Activated CD4-positive, CD25-positive, alpha-beta regulatory T cell treated with anti-CD3 and anti-CD28 coated beads, Interleukin-2, amount 50 U/mL, for 16 hours (primary cell): ENCODE measurements around the gene TPPP.
"Not testable (repeated sequence)": the region's sequence is repeated elsewhere in the genome, so short reads cannot be mapped to it uniquely, and the experiment has no call there.

Source experiments
- DNase-seq: peaks from one replicate; pipeline ENCODE4 v3.0.0-alpha.2; 2020; ENCODE audit warnings: low read depth, low spot score

The TPPP gene

GRCh38 chr5:645421-645820 lies 47.7 kb downstream of the TPPP start:
- no peak for DNase-seq

DNA sequence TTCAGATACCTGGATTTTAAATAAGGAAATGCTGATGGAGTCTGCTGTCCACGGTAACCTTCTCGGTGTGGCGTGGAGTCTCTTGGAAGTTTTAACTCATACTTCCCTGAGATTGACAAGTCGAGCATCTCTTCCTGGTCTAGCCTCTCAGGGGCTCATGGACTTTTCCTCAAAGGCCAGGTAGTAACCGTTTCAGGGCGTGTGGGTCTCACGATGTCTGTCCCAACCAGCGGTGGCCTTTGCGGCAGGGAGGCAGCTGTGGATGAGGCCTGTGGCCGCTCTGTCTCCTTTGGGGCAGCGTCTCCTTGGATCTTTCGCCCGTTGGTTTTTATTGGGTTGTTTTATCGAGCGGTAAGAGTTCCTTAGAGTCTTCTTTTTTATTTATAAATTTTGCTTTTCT lies 48.2 kb downstream of the TPPP start:
- DNase-seq = no peak

DNA sequence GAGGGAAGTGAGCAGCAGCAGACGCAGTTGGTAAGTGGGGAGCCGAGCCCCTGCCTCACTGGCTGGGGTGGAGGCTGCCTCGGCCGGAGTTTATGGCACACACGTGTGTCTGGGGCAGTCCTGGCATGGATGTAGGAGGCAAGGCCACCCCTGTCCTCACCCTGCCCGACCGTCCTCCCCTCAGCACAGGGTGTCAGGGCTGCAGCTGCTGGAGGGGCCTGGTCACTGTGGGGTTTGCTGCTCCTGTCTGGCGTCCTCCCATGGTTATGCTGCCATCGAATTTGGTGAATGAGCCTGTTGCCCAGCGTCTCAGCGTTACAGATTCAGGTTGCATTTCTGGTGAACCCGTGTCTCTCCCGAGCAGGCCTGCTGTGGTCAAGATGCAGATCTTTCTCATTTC lies 48.6 kb downstream of the TPPP start:
- DNase-seq = no peak

DNA sequence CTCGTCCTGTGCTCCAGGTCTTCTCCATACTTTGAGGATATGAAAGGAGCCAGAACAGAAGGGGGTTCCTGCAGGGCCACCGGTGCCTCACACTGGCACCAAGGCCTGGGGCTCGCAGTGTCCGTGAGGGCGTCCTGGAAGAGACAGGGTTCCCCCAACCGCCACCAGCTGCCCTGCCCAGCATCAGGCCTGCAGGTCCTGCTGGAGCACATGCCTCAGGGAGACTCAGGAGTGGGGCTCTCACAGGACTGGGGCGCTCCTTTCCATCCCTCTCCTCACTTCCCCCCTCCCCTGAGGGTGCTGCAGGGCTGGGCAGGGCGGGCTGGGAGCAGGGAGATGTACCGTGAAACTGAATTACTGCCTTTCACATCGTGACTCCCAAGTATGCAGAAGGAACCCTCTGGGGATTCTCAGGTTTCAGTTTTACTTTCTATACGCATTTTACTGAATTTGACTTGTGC lies 49.3 kb downstream of the TPPP start:
- no peak for DNase-seq

DNA sequence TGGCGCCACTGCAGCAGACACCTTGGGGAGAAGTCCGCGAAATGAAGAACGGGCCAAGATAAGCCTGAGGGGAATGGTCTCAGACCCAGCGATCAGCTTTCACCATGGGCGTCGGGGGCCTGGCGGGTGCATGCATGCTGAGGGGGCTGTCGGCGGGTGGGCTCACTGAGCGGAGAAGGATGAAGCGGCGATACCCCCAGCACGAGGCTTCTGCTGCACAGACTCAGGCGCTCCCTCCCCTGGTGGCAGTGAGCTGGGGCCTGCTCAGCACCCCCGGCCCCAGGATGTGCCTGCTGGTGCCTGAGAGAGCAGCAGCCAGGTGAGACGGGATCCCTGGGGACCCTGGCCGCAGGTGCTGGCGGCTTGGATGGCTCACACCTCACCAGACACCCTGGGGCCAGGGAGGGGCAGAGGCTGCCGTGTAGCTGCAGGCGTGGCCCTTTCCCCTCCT lies 49.8 kb downstream of the TPPP start:
- DNase-seq = no peak

DNA sequence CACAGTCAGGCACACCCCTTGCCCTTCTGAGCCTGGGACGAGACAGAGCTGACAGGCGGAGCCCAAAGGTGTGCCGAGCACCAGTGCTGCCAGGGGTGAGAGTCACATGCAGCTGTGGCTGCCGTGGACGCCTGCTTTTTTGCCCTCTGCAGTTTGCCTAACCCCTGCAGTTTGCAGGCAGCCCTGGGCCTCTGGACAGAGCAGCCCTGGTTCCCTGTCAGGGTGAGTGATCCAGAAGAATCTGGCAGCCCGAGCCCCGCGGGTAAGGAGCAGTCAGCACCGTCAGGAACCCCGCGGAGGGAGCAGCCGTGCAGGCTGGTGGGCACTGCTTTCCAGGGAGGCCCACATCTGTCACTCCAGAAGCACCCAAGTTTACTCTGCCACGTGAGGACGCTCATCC lies 50.7 kb downstream of the TPPP start:
- DNase-seq = no peak

- DNase-seq = no peak
These were observed 51.8 kb downstream of the TPPP start for GRCh38 chr5:641331-641765.

- no peak for DNase-seq
These were observed 52.5 kb downstream of the TPPP start for GRCh38 chr5:640461-641330.

DNA sequence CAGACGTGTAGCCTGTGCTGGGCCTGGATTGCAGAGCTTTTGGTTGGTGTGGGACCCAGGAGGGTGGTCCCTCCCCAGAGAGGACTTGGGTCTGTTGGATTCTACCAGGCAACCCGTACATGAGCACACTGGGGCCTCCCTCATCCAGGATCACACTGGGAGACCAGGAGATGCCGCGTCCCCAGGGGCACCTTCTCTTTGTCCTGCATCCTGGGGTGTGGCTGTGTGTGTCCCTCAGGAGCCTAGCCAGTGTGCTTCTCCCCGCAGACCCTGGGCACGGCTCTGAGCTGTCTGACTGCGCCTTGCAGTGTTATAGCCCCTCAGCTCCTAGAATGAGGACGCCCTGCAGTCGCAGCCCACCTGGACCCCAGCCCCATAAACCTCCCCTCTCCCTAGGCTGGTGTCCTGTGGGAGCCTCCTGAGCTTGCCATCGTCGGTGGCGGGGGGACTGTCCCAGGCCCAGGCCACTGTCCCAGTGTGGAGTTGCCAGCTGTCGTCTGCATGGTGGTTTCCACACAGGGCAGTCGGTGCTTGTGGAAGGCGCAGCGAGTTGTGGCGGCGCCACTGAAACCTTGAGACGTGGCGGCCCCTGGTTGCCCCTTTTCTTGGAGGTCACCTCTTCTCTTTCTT lies 53.5 kb downstream of the TPPP start:
- no peak for DNase-seq

DNA sequence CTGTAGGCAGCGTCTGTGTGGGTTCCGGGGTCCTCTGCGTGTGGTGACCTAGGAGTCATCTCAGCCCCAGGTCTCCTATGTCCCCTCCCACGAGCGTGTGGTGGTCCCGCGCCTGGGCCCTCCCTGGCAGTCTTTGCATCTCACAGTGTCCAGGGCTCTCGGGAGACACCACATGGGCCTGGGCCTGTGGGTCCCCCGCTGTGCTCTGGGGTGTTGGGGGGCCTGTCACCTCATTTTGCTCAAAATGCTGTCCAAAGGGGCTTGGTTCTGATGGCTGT lies 54.0 kb downstream of the TPPP start:
- DNase-seq = no peak

DNA sequence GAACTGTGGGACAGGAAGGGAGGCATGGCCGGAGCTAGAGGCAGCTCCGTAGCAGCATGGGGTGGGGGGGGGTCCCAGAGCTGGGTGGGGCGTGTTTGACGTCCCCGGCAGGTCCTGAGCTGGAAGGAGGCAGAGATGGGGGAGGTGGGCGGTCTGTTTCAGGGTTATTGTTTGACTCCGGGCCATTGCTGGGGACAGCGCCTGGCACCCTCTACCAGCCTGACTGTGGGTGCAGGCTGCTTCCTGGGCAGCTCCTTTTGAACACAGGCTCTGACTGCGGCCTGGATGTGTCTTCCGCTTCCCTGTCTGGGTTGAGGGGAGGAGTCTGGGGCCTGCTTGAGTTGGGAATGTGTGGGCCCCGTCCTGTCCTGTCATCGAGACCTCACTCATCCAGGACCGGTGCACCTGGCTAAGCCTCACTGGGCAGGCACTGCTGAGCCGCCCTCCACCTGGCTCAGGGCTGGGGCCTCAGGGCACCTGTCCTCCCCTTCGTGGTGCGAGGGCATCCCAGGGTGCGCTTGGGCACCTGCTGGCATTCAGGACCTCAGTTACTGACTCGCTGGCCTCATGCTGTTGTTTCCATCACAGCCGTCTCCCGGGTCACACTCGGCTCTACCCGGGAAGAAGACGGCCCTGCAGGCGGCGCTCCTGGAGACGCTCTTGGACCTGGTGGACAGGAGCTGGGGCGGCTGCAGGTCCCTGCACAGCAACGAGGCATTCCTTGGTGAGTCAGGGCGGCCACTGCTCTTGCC lies 54.5 kb downstream of the TPPP start:
- DNase-seq = no peak

DNA sequence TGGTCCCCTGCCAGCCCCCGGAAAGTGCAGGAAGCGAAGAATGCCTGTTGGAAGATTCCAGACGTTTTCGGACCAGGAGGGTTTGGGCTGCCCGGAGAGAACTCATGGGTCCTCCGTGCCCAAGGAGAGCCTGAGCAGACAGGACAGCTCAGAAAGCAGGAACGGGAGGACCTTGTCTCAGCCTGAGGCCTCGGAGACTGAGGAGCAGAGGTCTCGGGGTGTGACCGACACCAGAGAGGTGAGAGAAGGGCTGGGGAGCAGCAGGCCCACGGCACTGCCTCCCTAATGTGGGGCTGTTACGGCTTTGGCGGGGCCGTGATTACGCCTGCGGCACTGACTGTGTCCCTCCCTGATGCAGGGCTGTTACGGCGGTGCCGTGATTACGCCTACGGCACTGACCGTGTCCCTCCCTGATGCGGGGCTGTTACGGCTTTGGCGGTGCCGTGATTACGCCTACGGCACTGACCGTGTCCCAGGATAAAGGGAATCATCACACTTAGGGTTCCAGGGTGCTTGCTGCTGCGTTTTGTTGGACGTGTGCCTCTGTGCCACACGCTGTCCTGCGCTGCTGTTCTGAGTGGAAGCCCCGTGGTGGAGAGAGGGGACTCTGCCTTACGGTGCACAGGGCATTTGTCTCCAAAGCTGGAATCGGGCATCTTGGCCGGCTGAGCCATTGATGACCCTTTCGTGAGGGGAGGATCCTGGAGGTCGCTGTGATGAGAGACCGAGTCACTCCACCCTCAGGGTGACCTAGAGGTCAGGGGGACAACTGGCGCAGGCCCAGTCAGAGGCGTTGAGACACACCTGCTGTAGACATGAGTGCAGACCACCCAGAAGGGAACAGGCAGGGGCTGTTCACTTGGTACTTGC lies 55.3 kb downstream of the TPPP start:
- DNase-seq = no peak

DNA sequence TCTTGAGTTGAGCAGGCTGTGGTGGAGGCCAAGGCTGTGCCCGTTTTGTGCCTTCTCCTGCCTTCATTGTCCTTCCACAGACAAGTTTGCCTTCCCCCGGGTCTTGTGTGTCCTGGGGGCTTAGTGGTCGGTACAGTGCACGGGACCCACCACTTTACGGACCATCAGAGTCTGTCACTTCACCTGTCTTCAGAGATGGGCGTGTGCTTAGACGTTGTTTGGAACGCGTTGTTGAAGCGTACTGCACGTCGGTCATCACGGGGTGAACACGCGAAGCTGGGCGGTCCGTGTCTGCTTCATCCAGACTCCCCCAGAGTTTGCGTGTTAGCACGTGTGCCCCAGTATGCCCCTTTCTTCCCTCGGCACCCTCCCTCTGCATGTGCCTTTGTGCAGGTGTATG lies 56.2 kb downstream of the TPPP start:
- no peak for DNase-seq

DNA sequence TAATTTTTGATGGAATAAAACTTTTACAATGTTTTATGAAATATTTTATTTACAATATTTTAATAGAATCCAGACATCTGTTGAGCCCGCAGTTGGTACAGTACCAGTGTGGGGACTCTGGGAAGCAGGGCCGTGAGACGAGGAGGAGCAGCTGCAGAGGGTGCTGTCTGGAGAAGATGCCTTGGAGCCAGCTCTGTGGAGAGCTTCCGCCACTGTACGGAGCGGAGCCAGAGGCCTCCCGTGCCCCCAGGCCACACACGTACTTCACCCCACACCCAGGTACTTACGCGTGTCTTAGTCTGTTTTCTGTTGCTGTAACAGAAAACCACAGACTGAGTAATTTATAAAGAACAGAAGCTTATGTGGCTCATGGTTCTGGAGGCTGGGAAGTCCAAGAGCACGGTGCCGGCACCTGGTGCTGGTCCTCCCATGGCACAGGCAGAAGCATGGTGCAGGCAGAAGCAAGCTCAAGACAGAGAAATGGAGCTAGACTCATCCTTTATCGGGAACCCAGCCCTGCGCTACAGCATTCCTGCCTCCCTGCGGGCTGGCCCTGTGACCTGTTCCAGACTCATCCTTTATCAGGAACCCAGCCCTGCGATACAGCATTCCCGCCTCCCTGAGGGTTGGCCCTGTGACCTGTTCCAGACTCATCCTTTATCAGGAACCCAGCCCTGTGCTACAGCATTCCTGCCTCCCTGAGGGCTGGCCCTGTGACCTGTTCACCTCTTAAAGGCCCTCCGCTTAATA lies 57.7 kb downstream of the TPPP start:
- DNase-seq = no peak

GRCh38 chr5:634191-634590 lies 59.0 kb downstream of the TPPP start:
- no peak for DNase-seq

- no peak for DNase-seq
These were observed 59.6 kb downstream of the TPPP start for GRCh38 chr5:633501-633955.

GRCh38 chr5:628351-629205 lies 64.6 kb downstream of the TPPP start:
- DNase-seq = not testable (repeated sequence)

GRCh38 chr5:627840-628239 lies 65.3 kb downstream of the TPPP start:
- no peak for DNase-seq

DNA sequence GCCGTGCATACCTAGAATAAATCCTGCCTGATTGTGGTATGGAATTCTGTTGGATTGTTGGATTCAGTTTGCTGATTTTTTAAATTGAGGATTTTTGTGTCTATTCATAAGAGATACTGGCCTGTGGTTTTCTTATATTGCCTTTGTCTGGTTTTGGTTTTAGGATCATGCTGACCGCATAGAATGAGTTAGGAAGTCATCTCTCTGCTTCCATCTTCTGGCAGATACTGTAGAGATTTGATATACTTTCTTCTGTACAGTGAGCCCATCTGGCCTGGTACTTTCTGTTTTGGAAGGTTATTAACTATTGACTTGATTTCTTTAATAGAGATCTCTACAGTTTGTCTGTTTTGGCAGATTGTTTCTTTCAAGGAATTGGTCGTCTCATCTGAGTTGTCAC lies 66.3 kb downstream of the TPPP start:
- DNase-seq = no peak

GRCh38 chr5:625516-625915 lies 67.6 kb downstream of the TPPP start:
- no peak for DNase-seq
